Activated naive CD8-positive, alpha-beta T cell (primary cell): ENCODE results near the gene MTAP.

Experiments
- H3K27ac Mint-ChIP-seq: one replicate; pipeline ENCODE4 v1.8.0; 2021; ENCODE audit warnings: mixed read lengths
- H3K27me3 Mint-ChIP-seq: one replicate; pipeline ENCODE4 v1.8.0; 2021; ENCODE audit warnings: mixed read lengths
- H3K36me3 Mint-ChIP-seq: one replicate; pipeline ENCODE4 v1.8.0; 2021; ENCODE audit warnings: mixed read lengths
- H3K4me1 Mint-ChIP-seq: one replicate; pipeline ENCODE4 v1.8.0; 2021; ENCODE audit warnings: low read depth, mixed read lengths
- H3K4me3 Mint-ChIP-seq: one replicate; pipeline ENCODE4 v1.8.0; 2021; ENCODE audit warnings: mild to moderate bottlenecking, mixed read lengths
- H3K9me3 Mint-ChIP-seq: one replicate; pipeline ENCODE4 v1.8.0; 2021; ENCODE audit warnings: low read depth, mixed read lengths

The MTAP gene

DNA sequence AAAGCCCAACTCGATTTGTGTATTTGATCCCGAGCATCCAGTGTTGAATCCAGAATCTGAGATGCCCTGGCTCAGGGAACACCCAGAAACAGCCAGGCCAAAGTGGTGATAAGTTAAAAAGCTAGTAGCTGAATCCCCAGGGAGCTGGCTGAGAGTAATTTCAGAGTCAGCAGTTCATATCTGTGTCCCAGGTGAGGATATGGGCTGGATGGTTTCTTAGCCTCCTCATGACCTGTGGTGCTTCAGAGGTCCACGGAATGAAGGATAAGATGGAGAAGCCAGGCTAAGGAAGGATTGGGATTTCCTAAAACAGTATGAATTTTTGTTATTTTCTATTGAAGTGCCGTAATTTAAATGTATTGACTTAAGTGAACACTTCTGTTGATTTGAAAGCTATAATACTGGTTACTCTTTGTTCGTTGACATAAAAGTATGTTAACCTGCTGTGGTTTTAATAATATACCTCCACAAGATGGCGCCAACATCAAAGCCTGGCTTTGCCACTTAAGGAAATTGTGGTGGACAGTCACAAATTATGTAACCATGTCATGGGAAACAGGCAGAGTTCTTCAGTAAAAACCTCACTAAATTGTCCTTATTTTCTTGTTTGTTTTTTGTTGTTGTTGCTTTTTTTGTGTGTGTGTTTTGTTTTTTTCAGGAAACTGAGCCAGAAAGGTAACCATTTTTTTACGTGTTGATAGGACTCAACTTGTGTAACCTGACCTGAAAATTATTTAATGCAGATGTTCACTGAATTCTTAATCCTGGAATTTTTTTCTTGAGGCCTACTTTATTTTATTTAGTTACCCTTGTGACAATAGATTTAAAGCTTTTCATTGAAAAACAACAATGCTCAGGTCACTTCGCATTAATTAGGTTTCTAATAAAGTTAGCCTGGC is 11.4 kb downstream of the MTAP start:
- Mint-ChIP-seq H3K36me3 (peaks cover 11% of the 10 kb centered on the region), H3K27ac (no peak overlapping the region), H3K4me3 (no peak overlapping the region)

DNA sequence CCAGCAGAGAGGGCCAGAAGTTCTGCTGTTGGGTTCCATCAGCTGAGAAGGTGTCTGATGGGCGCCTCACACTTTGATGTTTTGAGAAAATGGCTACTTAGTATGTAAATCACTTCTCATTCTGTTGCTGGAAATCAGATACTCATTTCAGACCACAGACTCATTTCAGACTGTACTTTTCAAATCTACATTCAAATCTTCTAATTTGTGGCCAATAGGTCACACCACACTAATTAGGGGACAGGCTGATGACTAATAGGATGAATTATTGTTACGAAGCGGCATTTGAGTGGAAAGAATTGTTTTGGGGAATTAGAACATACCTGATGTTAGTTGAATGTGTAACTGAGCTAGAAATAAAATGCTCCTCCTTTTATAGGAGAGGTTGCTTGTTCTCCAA is 13.2 kb downstream of the MTAP start:
- H3K27ac Mint-ChIP-seq = no peak overlapping the region
- H3K27me3 Mint-ChIP-seq = no peaks in the 10 kb centered on the region
- peaks cover 37% of the 10 kb centered on the region for H3K4me1 Mint-ChIP-seq
- no peaks in the 10 kb centered on the region for H3K9me3 Mint-ChIP-seq
- H3K36me3 Mint-ChIP-seq = peaks cover 25% of the 10 kb centered on the region
- H3K4me3 Mint-ChIP-seq = no peak overlapping the region

More for the DNA sequence above, 11.4 kb downstream of the MTAP start:
- Mint-ChIP-seq H3K4me1 (peaks cover 34% of the 10 kb centered on the region), H3K9me3 (no peaks in the 10 kb centered on the region), H3K27me3 (no peaks in the 10 kb centered on the region)

DNA sequence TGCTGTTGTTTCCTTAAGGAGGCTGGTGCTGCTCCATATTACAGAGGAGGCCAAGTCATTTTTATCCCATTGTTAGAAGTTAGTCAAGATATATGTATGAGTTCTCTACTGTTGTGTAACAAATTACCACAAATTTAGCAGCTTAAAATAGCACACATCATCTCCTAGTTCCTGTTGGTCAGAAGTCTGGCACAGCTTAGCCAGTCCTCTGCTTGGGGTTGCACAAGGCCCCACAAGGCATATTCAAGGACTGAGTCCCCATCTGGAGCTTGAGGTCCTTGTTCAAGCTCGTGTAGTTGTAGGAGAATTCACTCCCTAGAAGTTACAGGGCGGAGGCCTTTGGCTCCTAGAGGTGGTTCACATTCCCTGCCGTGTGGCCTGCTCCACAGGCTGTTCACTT is 14.7 kb downstream of the MTAP start:
- Mint-ChIP-seq H3K27me3 (no peaks in the 10 kb centered on the region), H3K9me3 (no peaks in the 10 kb centered on the region), H3K36me3 (peaks cover 30% of the 10 kb centered on the region), H3K4me3 (no peak overlapping the region), H3K27ac (no peak overlapping the region), H3K4me1 (peaks cover 37% of the 10 kb centered on the region)

DNA sequence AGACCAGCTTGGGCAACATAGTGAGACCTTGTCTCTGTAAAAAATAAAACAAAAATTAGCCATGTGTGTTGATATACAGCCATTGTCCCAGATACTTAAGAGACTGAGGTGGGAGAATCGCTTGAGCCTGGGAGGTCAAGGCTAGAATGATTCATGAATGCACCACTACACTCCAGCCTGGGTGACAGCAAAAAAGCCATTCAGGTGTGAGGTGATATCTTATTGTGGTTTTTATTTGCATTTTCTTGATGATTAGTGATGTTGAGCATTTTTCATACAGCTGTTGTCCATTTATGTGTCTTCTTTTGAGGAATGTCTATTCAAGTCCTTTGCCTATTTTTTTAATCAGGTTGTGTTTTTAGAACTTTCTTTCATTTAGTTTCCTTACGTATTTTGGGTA is 23.2 kb downstream of the MTAP start:
- Mint-ChIP-seq H3K9me3 (no peaks in the 10 kb centered on the region), H3K27ac (no peak overlapping the region), H3K36me3 (peaks cover 40% of the 10 kb centered on the region), H3K27me3 (no peaks in the 10 kb centered on the region), H3K4me1 (peaks cover 38% of the 10 kb centered on the region), H3K4me3 (no peak overlapping the region)

DNA sequence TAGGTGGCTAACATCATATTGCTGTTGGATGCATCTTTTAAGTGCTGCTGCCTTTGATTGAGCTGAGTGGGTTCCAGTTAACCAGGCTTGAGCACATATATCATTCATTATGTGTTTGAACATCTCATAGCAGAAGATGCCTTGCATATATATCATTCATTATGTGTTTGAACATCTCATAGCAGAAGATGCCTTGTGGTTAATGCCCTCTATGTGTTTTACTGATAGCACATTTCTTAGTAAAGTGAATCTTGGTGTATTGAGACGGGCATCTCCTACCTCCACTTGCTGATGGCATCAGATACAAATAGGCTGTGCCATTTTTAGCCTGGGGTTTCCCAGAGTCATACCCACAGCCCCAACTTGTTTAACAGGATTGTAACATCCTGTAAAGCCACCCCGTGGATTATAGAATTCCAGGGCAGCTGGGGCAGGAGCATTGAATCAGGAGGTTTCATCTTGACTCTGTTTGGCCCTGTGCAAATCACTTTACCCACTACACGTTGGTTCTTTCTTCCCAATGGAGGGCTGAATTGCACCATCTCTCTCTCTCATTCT is 26.5 kb downstream of the MTAP start:
- Mint-ChIP-seq H3K4me3 (no peak overlapping the region), H3K27ac (no peak overlapping the region), H3K27me3 (no peaks in the 10 kb centered on the region), H3K9me3 (no peaks in the 10 kb centered on the region), H3K4me1 (peaks cover 37% of the 10 kb centered on the region), H3K36me3 (peaks cover 41% of the 10 kb centered on the region)

DNA sequence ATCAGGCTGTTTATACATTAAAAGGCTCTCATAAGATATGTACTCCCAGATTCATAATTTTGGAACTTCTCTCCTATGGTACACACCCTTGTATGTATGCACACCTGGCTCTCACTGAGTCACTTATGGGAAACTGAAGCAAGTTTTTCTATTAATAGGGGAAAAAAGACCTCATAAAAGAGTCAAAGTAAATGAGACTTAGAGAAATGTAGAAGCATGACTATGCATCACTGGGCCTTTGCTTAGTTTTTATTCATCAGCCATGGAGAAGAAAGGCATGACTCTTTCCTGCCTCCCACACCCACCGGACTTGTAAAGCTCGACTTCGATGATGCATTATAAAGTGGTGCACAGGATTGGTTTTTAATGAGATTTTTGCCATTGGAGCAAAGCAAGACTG is 28.2 kb downstream of the MTAP start:
- Mint-ChIP-seq H3K4me3 (no peak overlapping the region), H3K27ac (no peak overlapping the region), H3K4me1 (peaks cover 35% of the 10 kb centered on the region), H3K27me3 (no peaks in the 10 kb centered on the region), H3K9me3 (no peaks in the 10 kb centered on the region), H3K36me3 (peaks cover 34% of the 10 kb centered on the region)

DNA sequence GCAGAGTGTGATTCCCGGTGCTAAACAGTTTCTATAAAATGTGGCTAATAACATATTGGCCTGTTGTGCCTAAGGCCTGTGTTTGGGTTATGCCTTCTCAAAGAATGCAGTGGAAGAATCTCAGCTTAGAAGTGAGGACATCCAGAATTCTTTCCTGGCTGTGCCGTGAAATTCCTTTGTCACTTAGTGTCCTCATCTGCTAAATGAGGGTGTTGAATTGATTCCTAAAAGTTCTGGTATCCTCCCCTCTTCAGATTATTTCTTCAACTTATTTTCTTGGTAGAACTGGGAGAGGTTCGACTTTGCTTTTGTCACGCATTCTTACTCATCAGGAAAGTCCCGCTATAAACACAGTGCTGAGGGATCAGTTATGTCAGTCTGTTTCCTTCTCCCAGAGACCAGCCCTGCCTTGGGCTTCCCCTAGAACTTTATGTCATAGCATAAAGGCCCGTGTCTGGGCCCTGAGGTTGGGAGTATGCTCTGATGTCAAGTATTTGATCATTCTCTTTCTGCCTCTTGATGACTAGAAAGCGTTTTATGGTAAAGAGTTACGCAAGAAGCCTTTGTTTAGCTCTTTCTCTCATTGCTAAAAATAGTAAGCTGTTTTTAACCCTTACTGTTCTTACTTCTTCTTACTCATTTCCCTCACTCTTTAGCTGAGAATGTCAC is 29.5 kb downstream of the MTAP start:
- no peak overlapping the region for H3K4me3 Mint-ChIP-seq
- no peaks in the 10 kb centered on the region for H3K27me3 Mint-ChIP-seq
- H3K27ac Mint-ChIP-seq = no peak overlapping the region
- H3K9me3 Mint-ChIP-seq = no peaks in the 10 kb centered on the region
- H3K36me3 Mint-ChIP-seq = peaks cover 44% of the 10 kb centered on the region
- H3K4me1 Mint-ChIP-seq = peaks cover 42% of the 10 kb centered on the region

DNA sequence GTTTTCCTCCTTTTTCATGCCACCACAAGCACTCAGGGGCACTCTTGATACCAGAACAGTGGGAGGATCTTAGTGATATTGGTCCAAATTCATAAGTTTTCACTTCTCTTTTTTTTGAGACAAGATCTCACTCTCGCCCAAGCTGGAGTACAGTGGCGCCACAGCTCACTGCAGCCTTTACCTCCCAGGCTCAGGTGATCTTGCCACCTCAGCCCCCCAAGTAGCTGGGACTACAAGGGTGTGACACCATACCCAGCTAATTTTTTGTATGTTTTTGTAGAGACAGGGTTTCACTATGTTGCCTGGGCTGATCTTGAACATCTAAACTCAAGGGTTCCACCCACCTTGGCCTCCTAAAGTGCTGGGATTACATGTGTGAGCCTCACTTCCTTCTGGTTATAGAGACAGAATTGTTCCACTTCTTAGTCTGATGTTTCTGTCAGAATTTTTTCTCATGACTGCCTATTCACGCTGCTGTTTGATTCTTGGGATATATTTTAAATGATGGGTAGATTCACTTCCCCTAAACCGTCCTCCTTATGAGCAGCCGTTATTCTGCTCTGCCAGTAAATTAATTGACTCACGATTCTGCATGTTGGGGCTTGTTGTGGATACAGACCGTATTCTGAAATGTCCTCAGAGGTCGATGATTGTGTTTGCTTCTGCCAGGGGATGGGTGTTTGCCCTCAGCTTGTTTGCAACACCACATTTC is 30.8 kb downstream of the MTAP start:
- Mint-ChIP-seq H3K9me3 (no peaks in the 10 kb centered on the region), H3K27ac (no peak overlapping the region), H3K4me1 (peaks cover 37% of the 10 kb centered on the region), H3K4me3 (no peak overlapping the region), H3K27me3 (no peaks in the 10 kb centered on the region), H3K36me3 (peaks cover 52% of the 10 kb centered on the region)

DNA sequence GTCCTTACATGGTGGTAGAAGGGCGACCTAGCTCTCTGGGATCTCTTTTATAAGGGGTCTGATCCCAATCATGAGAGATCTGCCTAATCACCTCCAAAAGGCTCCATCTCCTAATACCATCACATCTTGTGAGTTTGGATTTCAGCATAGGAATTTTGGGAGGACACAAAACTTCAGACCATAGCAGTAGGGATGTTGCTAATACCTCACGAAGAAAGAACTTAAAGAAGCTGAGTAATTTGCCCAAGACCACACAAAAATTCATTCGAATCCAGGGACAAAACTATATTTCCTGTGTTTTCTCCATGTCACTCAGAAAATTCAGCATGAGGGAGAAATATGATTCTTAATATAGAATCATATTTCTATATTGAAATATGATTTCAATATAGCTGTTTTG is 32.7 kb downstream of the MTAP start:
- no peaks in the 10 kb centered on the region for H3K27me3 Mint-ChIP-seq
- H3K27ac Mint-ChIP-seq = no peak overlapping the region
- no peaks in the 10 kb centered on the region for H3K9me3 Mint-ChIP-seq
- H3K4me3 Mint-ChIP-seq = no peak overlapping the region
- peaks cover 61% of the 10 kb centered on the region for H3K36me3 Mint-ChIP-seq
- peaks cover 35% of the 10 kb centered on the region for H3K4me1 Mint-ChIP-seq

DNA sequence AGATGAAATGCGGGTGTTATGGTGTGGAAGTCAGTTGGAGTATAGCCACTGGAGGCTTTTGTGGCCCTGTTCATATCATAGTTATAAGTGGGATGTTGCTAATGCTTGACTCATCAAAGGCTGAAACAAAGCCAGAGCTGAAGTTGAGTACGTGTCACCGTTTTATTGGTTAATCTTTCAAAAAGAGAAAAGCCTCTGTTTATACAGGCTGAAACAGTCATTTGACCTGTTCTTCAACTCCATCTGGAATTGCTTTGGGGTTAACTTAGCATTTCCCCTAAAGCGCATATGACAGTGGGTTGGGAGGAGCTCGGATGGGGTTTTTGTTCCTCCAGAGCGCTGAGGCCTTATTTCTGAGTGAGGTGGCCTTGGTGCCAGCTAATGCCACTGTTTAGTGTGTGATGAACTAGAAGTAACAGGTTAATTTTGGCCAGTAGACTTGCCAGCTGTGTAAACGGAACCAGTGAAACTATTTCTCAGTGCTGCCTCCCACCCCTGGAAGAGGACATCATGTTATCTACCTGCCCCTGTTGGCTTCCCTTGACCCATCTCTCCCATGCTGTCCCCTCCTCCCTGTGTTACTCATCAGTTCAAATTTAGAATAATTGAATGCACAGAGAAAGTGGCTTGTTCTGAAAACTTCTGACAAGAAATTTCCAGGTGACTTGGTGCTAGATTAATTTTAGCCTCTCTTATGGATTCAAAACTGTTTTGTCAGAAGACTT is 34.2 kb downstream of the MTAP start:
- H3K27ac Mint-ChIP-seq = no peak overlapping the region
- no peaks in the 10 kb centered on the region for H3K27me3 Mint-ChIP-seq
- H3K36me3 Mint-ChIP-seq = peaks cover 68% of the 10 kb centered on the region
- no peaks in the 10 kb centered on the region for H3K9me3 Mint-ChIP-seq
- H3K4me3 Mint-ChIP-seq = no peak overlapping the region
- H3K4me1 Mint-ChIP-seq = peaks cover 27% of the 10 kb centered on the region

DNA sequence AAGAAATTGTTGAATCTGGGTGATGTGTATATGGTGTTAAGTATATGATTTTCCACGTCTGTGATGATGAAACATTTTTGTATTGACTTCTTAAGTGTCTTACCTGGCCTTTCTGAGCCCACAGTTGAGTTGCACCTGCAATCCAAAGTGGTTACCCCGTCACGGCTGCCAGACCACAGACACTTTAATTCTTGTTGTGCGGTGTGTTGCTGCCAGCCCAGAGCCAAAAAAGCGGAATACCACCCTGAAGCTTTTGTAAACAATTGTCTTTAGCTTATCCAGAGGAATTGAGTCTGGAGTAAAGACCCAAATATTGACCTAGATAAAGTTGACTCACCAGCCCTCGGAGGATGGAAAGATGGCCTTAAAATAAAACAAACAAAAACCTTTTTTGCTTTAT is 35.1 kb downstream of the MTAP start:
- H3K36me3 Mint-ChIP-seq = peaks cover 69% of the 10 kb centered on the region
- no peak overlapping the region for H3K27ac Mint-ChIP-seq
- H3K27me3 Mint-ChIP-seq = no peaks in the 10 kb centered on the region
- peaks cover 18% of the 10 kb centered on the region for H3K4me1 Mint-ChIP-seq
- H3K9me3 Mint-ChIP-seq = no peaks in the 10 kb centered on the region
- no peak overlapping the region for H3K4me3 Mint-ChIP-seq

DNA sequence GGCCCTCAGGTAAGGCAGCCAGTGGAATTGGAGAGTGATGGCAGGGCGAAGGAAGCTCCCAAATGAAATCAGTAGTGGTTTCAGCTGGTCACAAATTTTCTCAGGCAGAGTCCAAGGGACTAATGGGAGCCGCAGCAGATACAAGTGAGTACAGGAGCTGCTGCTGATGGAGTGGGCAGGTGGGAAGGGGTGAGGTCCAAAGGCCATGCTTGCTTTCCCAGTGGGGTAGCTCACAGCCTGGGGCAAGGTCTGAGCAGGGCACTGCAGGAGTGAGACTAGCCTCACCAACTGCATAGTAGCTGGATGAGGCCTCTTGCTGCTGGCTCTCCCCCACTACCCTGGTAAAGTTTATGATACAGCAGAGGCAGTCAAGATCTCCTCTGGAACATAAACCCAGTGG is 38.2 kb downstream of the MTAP start:
- Mint-ChIP-seq H3K4me1 (peaks cover 10% of the 10 kb centered on the region), H3K9me3 (peaks cover 15% of the 10 kb centered on the region), H3K27me3 (no peaks in the 10 kb centered on the region), H3K36me3 (peaks cover 73% of the 10 kb centered on the region), H3K27ac (no peak overlapping the region), H3K4me3 (no peak overlapping the region)

DNA sequence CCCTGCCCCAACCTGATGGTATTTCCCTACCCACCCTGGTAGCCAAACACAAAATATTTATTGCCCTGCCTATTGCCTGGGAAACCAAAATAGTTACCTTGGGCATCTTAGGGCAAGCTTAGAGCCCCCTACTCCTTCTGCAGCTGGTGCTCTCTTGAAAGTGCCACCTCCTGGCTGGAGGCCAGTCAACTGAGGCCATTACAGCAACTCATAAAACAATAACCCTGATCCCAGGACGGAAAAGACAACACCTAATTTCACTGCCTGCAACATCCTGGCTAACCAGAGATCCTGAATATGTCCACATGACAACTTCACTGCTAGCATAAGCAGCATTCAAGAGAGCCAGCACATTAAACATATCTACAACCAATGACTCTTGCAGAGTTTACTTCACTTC is 38.7 kb downstream of the MTAP start:
- peaks cover 18% of the 10 kb centered on the region for H3K9me3 Mint-ChIP-seq
- no peak overlapping the region for H3K4me3 Mint-ChIP-seq
- peaks cover 73% of the 10 kb centered on the region for H3K36me3 Mint-ChIP-seq
- peaks cover 7% of the 10 kb centered on the region for H3K4me1 Mint-ChIP-seq
- H3K27ac Mint-ChIP-seq = no peak overlapping the region
- H3K27me3 Mint-ChIP-seq = no peaks in the 10 kb centered on the region

DNA sequence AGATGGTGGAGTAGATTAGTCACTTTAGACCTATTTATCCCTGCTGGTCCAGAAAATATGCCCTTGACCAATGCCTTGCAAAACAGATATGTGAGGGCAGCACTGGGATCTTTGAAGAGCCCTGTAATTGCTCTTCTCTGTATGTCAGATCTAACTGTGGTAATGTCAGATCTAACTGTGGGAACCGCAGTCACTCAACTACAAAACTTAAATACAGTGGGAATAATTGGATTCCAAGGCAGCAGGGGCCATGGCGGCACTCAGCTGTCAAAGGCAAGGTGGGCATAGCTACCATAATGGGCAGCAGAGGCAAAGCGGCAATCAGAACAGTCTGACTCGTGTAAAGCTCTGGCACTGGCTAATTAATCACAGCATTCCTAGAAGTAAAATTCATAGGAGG is 46.2 kb downstream of the MTAP start:
- Mint-ChIP-seq H3K27me3 (no peaks in the 10 kb centered on the region), H3K9me3 (peaks cover 18% of the 10 kb centered on the region), H3K27ac (no peak overlapping the region), H3K4me1 (peaks cover 9% of the 10 kb centered on the region), H3K36me3 (peaks cover 48% of the 10 kb centered on the region), H3K4me3 (no peak overlapping the region)
